ENCODE data around the gene CEACAM7. TPM values are rescaled to one million over a fixed set of nuclear protein-coding genes. Genes with fewer than 3 reads are reported as not detected.
"Not testable (repeated sequence)": the region's sequence is repeated elsewhere in the genome, so short reads cannot be mapped to it uniquely, and the experiment has no call there.

CEACAM7 gene
- not detected for total RNA-seq

GRCh38 chr19:41688098-41688497 is at the start of gene CEACAM7:
Gene CEACAM7 (minus strand): TSS chr19:41688270. CDS start chr19:41688165, 105 bp downstream.
- no peak for DNase-seq (ENCODE audit: low read depth in 2 of 3, low spot score in 2 of 3)

GRCh38 chr19:41735071-41735600 is 47.1 kb upstream of the CEACAM7 start:
- no peak for DNase-seq (ENCODE audit: low read depth in 2 of 3, low spot score in 2 of 3)

GRCh38 chr19:41734585-41734984 is 46.5 kb upstream of the CEACAM7 start:
- no peak for DNase-seq (ENCODE audit: low read depth in 2 of 3, low spot score in 2 of 3)

- no peak for DNase-seq (ENCODE audit: low read depth in 2 of 3, low spot score in 2 of 3)
Measured at GRCh38 chr19:41734156-41734555, 46.1 kb upstream of the CEACAM7 start.

- no peak for DNase-seq (ENCODE audit: low read depth in 2 of 3, low spot score in 2 of 3)
Measured at GRCh38 chr19:41726493-41726892, 38.4 kb upstream of the CEACAM7 start.

- DNase-seq (ENCODE audit: low read depth in 2 of 3, low spot score in 2 of 3) = no peak
Measured at GRCh38 chr19:41720103-41720502, 32.0 kb upstream of the CEACAM7 start.

- DNase-seq (ENCODE audit: low read depth in 2 of 3, low spot score in 2 of 3) = no peak
Measured at GRCh38 chr19:41718761-41719160, 30.7 kb upstream of the CEACAM7 start.

- no peak for DNase-seq (ENCODE audit: low read depth in 2 of 3, low spot score in 2 of 3)
Measured at GRCh38 chr19:41714598-41714997, 26.5 kb upstream of the CEACAM7 start.

GRCh38 chr19:41711376-41712261 is 23.5 kb upstream of the CEACAM7 start:
- no peak for DNase-seq (ENCODE audit: low read depth in 2 of 3, low spot score in 2 of 3)

GRCh38 chr19:41709951-41710645 is 22.0 kb upstream of the CEACAM7 start:
- no peak for DNase-seq (ENCODE audit: low read depth in 2 of 3, low spot score in 2 of 3)

- DNase-seq (ENCODE audit: low read depth in 2 of 3, low spot score in 2 of 3) = not testable (repeated sequence)
Measured at GRCh38 chr19:41709516-41709915, 21.4 kb upstream of the CEACAM7 start.

GRCh38 chr19:41708481-41708880 is 20.4 kb upstream of the CEACAM7 start, which contains the start of gene CEACAM5:
Gene CEACAM5 (plus strand): TSS chr19:41708626. CDS start chr19:41708732, 106 bp downstream.
- no peak for DNase-seq (ENCODE audit: low read depth in 2 of 3, low spot score in 2 of 3)

GRCh38 chr19:41707871-41708371 is 19.9 kb upstream of the CEACAM7 start:
- DNase-seq (ENCODE audit: low read depth in 2 of 3, low spot score in 2 of 3) = no peak

GRCh38 chr19:41707502-41707812 is 19.4 kb upstream of the CEACAM7 start:
- DNase-seq (ENCODE audit: low read depth in 2 of 3, low spot score in 2 of 3) = no peak

- DNase-seq (ENCODE audit: low read depth in 2 of 3, low spot score in 2 of 3) = peak; percentile 51 to 85 (median 76)
Measured at GRCh38 chr19:41706741-41707501, 18.9 kb upstream of the CEACAM7 start.

- DNase-seq (ENCODE audit: low read depth in 2 of 3, low spot score in 2 of 3) = peak in 2 of 3 donors; percentile 59 to 74
Measured at GRCh38 chr19:41705393-41706174, 17.5 kb upstream of the CEACAM7 start.

GRCh38 chr19:41703602-41704293 is 15.7 kb upstream of the CEACAM7 start:
- DNase-seq (ENCODE audit: low read depth in 2 of 3, low spot score in 2 of 3) = no peak

GRCh38 chr19:41702171-41702651 is 14.1 kb upstream of the CEACAM7 start:
- no peak for DNase-seq (ENCODE audit: low read depth in 2 of 3, low spot score in 2 of 3)

All from hematopoietic multipotent progenitor cell (in vitro differentiated cells).